GM19239 (cell line): ENCODE data around the gene UBE2A.

Experiments
- DNase-seq: peaks from one replicate; pipeline ENCODE4 v3.0.0; 2011; ENCODE audit warnings: low spot score; ENCODE audit not compliant: insufficient read length
- FAIRE-seq: peaks from 2 replicates; lab custom pipeline; 2011; peaks lifted over from hg19 to GRCh38; lab: Jason Lieb, UNC

UBE2A gene

GRCh38 chrX:119574394-119575266 is at the start of gene UBE2A:
TSS of gene UBE2A (plus strand) at chrX:119574563. CDS start at chrX:119574712, 149 bp downstream.
- peak; percentile 72 for DNase-seq
- peak; percentile 96 for FAIRE-seq

GRCh38 chrX:119529345-119530276 is 44.8 kb upstream of the UBE2A start:
- DNase-seq (no peak), FAIRE-seq (no peak)

GRCh38 chrX:119537487-119537886 is 36.9 kb upstream of the UBE2A start:
- FAIRE-seq (no peak), DNase-seq (no peak)

- DNase-seq (no peak), FAIRE-seq (no peak)
Observed at GRCh38 chrX:119539872-119540271, 34.5 kb upstream of the UBE2A start.

- peak; percentile 40 for FAIRE-seq
- DNase-seq: no peak
Observed at GRCh38 chrX:119541188-119541587, 33.2 kb upstream of the UBE2A start.

- no peak for DNase-seq
- no peak for FAIRE-seq
Observed at GRCh38 chrX:119549327-119550016, 24.9 kb upstream of the UBE2A start.

- DNase-seq (no peak), FAIRE-seq (no peak)
Observed at GRCh38 chrX:119552508-119552907, 21.9 kb upstream of the UBE2A start.

GRCh38 chrX:119565107-119565663 is 9.2 kb upstream of the UBE2A start, which contains the start of gene STEEP1:
TSS of gene STEEP1 (minus strand) at chrX:119565409. CDS start at chrX:119565355, 54 bp downstream.
- FAIRE-seq (peak; percentile 100), DNase-seq (peak; percentile 65)

- DNase-seq (no peak), FAIRE-seq (no peak)
Observed at GRCh38 chrX:119570351-119570835, 4.0 kb upstream of the UBE2A start.

- FAIRE-seq (no peak), DNase-seq (no peak)
Observed at GRCh38 chrX:119573222-119573621, 1.1 kb upstream of the UBE2A start.

GRCh38 chrX:119573840-119574393 is 446 bp upstream of the UBE2A start:
- FAIRE-seq: peak; percentile 67

GRCh38 chrX:119579414-119579813 is 5.1 kb downstream of the UBE2A start:
- DNase-seq (no peak), FAIRE-seq (no peak)

More at GRCh38 chrX:119573840-119574393, 446 bp upstream of the UBE2A start:
- no peak for DNase-seq

GRCh38 chrX:119583431-119584059 is 9.2 kb downstream of the UBE2A start:
- peak; percentile 47 for FAIRE-seq

GRCh38 chrX:119589810-119590209 is 15.4 kb downstream of the UBE2A start:
- FAIRE-seq: no peak

More at GRCh38 chrX:119583431-119584059, 9.2 kb downstream of the UBE2A start:
- no peak for DNase-seq

GRCh38 chrX:119602701-119603255 is 28.4 kb downstream of the UBE2A start:
- DNase-seq (no peak), FAIRE-seq (peak; percentile 37)

More at GRCh38 chrX:119589810-119590209, 15.4 kb downstream of the UBE2A start:
- DNase-seq: no peak

GRCh38 chrX:119604766-119605463 is 30.6 kb downstream of the UBE2A start:
- DNase-seq: no peak
- FAIRE-seq: peak; percentile 84

GRCh38 chrX:119605464-119606279 is 31.3 kb downstream of the UBE2A start:
- DNase-seq: no peak
- FAIRE-seq: no peak
